K562 (cell line): ENCODE measurements around the gene TBXAS1. TPM values are rescaled to one million over a fixed set of nuclear protein-coding genes. Genes with fewer than 3 reads are reported as not detected.

ENCODE experiments used
- ATAC-seq: fragments of 200-7000 bp; cut with Tn5 transposase; 3 replicates; pipeline ENCODE4 v1.9.1; 2020; ENCODE audit warnings: moderate library complexity
- BruUV-seq: library from RNA; stranded (reverse); fragments of 400-500 nt; replicated peaks from 2 replicates; lab custom pipeline; 2021; lab: Mats Ljungman, UMichigan
- CTCF ChIA-PET: fragments of 300-600 bp; formaldehyde crosslinking; extraction: SDS; loops from one replicate; lab custom pipeline; 2021; ENCODE audit warnings: low intra/inter-chr PET ratio; lab: Yijun Ruan, JAX
- POLR2A ChIA-PET: fragments of 300-600, 350-650 bp; sonication (Branson Sonifier 250); formaldehyde crosslinking; extraction: SDS; loops from one replicate; lab custom pipeline; 2021; ENCODE audit warnings: antibody characterized with exemption, inconsistent platforms; lab: Yijun Ruan, JAX
- DNase-seq, 4 experiments: peaks; one replicate each; pipeline versions ENCODE4 v3.0.0 to v3.0.0-alpha.2; 2011 to 2018; ENCODE audit warnings: low spot score in 3 of 4, mixed read lengths in 3 of 4; ENCODE audit errors: extremely low read depth in 1 of 4
- FAIRE-seq: peaks from 2 replicates; lab custom pipeline; 2011; peaks lifted over from hg19 to GRCh38; lab: Jason Lieb, UNC
- H2AFZ ChIP-seq: 2 replicates; pipeline ENCODE4 v1.6.0; 2011; ENCODE audit warnings: low read depth, low read length, control low read depth, inconsistent platforms
- H3K27ac ChIP-seq: fragments of 200-600 bp; 3 replicates; pipeline ENCODE4 v1.8.0; 2011; ENCODE audit warnings: low read depth, mild to moderate bottlenecking, control low read depth, inconsistent platforms, low read length, moderate library complexity, mixed read lengths; ENCODE audit errors: extremely low read depth
- H3K27me3 ChIP-seq, 2 experiments: fragments of 300-600 bp in 1 of 2; 2 replicates in 1 of 2; 3 replicates in 1 of 2; pipeline versions ENCODE4 v1.6.0 to v1.8.0; 2011; ENCODE audit warnings: inconsistent platforms in 2 of 2, low read length in 2 of 2, mild to moderate bottlenecking in 1 of 2, mixed read lengths in 1 of 2, moderate library complexity in 1 of 2; ENCODE audit not compliant: control insufficient read depth in 2 of 2, insufficient read depth in 2 of 2
- H3K36me3 ChIP-seq: fragments of 300-600 bp; 3 replicates; pipeline ENCODE4 v1.8.0; 2011; ENCODE audit warnings: mild to moderate bottlenecking, low read length, inconsistent platforms; ENCODE audit not compliant: control insufficient read depth, insufficient read depth
- H3K4me1 ChIP-seq, 2 experiments: fragments of 200-600 bp in 1 of 2; replicated peaks in 1 of 2; 2 replicates in 1 of 2; 3 replicates in 1 of 2; pipeline versions ENCODE4 v1.5.1 to v1.8.0; 2011; ENCODE audit warnings: inconsistent platforms in 2 of 2, low read length in 2 of 2, mild to moderate bottlenecking in 1 of 2, mixed read lengths in 1 of 2, moderate library complexity in 1 of 2; ENCODE audit not compliant: control insufficient read depth in 2 of 2, insufficient read depth in 2 of 2
- H3K4me2 ChIP-seq: 2 replicates; pipeline ENCODE4 v1.6.1; 2011; ENCODE audit warnings: low read length, control low read depth, inconsistent platforms, mixed read lengths; ENCODE audit not compliant: insufficient read depth
- H3K4me3 ChIP-seq: fragments of 200-600 bp; sonication (generic), shearing (Covaris generic); 2 replicates; pipeline ENCODE4 v1.5.1; 2016; ENCODE audit warnings: control low read depth, inconsistent platforms
- H3K79me2 ChIP-seq: fragments of 200-600 bp; 3 replicates; pipeline ENCODE4 v1.8.0; 2011; ENCODE audit warnings: low read length, inconsistent platforms; ENCODE audit not compliant: control insufficient read depth, insufficient read depth
- H3K9ac ChIP-seq, 2 experiments: 2 replicates each; pipeline versions ENCODE4 v1.6.0 to v1.6.1; 2011; ENCODE audit warnings: low read depth in 2 of 2, low read length in 2 of 2, control low read depth in 1 of 2, inconsistent platforms in 1 of 2, mild to moderate bottlenecking in 1 of 2, mixed read lengths in 1 of 2; ENCODE audit not compliant: insufficient read depth in 1 of 2
- H3K9me1 ChIP-seq: one replicate; pipeline ENCODE4 v1.6.0; 2011; ENCODE audit warnings: inconsistent platforms, mild to moderate bottlenecking, low read length, moderate library complexity; ENCODE audit not compliant: control insufficient read depth, insufficient read depth
- H3K9me3 ChIP-seq: replicated peaks from 2 replicates; pipeline ENCODE4 v1.5.1; 2011; ENCODE audit warnings: low read depth, low read length, inconsistent platforms; ENCODE audit not compliant: control insufficient read depth, insufficient read depth
- H4K20me1 ChIP-seq: replicated peaks from 2 replicates; pipeline ENCODE4 v1.6.1; 2011; ENCODE audit warnings: low read length, inconsistent platforms, mixed read lengths; ENCODE audit not compliant: control insufficient read depth, insufficient read depth
- JUN ChIP-seq, 2 experiments: sonication (generic) in 1 of 2; formaldehyde crosslinking in 1 of 2; IDR thresholded peaks; 2 replicates each; pipeline versions ENCODE4 v1.6.1 to v1.8.0; 2012 to 2022; ENCODE audit warnings: borderline replicate concordance in 2 of 2, mild to moderate bottlenecking in 2 of 2, improper control_type of control experiment in 1 of 2, low read depth in 1 of 2, low read length in 1 of 2, missing genetic modification reagents in 1 of 2
- ZNF445 ChIP-seq: fragments of 250-450 bp; sonication (Bioruptor Pico); IDR thresholded peaks from 2 replicates; pipeline ENCODE4 v1.4.0; 2020; ENCODE audit warnings: low read depth, mild to moderate bottlenecking, moderate library complexity
- ZNF507 ChIP-seq: conservative IDR thresholded peaks from 2 replicates; pipeline ENCODE4 v1.6.1; 2017; ENCODE audit warnings: missing genetic modification characterization, missing compliant biosample characterization
- WGBS: fragments of 100-300 bp; shearing (Covaris generic); methylation state at CpG from one replicate; pipeline ENCODE4 v1.1.6; 2016; ENCODE audit warnings: low coverage, mixed read lengths; ENCODE audit not compliant: insufficient coverage; ENCODE audit errors: missing lambda C conversion rate; 5-methylcytosine and 5-hydroxymethylcytosine counted together
- in situ Hi-C: fragments of 300-500 bp; cut with MboI; formaldehyde crosslinking; loops from 4 replicates; pipeline ENCODE4 v1.15.0; 2018; ENCODE audit warnings: inconsistent platforms, mixed read lengths
- intact Hi-C: fragments of 100-400 bp; cut with micrococcal nuclease; formaldehyde crosslinking; loops from 2 replicates; pipeline ENCODE4 v1.14.2; 2022
- polyA plus RNA-seq, 8 experiments: library from polyadenylated mRNA; depleted of rRNA in 4 of 8; stranded (reverse) in 5 of 8; unstranded in 3 of 8; fragments of >200 nt; fragmentation: Nextera tagmentation in 2 of 8; fragmentation: Illumina TruSeq in 1 of 8; extraction: Ambion mirVana in 2 of 8; extraction: Trizol in 1 of 8; gene quantifications; 2 replicates each; pipeline versions ENCODE4 v1.2.1 to v1.2.3, GENCODE V29; 2011 to 2014; ENCODE audit warnings: inconsistent platforms in 1 of 8, missing spikeins in 1 of 8
- total RNA-seq, 7 experiments: library from RNA; depleted of rRNA in 6 of 7; stranded (reverse); fragments of >200 nt in 6 of 7; fragmentation: Illumina TruSeq in 2 of 7; extraction: Trizol in 2 of 7; gene quantifications; 2 replicates each; pipeline versions ENCODE4 v1.2.1 to v1.2.3, GENCODE V29; 2011 to 2021; ENCODE audit warnings: low replicate concordance in 1 of 7
- TF ChIP-seq, protein P1 (sequence below): sonication (generic); formaldehyde crosslinking; IDR thresholded peaks from 2 replicates; pipeline ENCODE4 v1.8.1; 2023; ENCODE audit warnings: mild to moderate bottlenecking, missing genetic modification reagents
- TF ChIP-seq, protein P2 (sequence below): sonication (generic); formaldehyde crosslinking; IDR thresholded peaks from 2 replicates; pipeline ENCODE4 v1.9.0; 2022; ENCODE audit warnings: mild to moderate bottlenecking, missing genetic modification reagents

The TBXAS1 gene
- total and polyA plus RNA-seq, 9 of the 15 experiments (the other 6 are each of a cell fraction or from before 2014, with no cell fraction given), result 1.1 to 8.3 (median 1.9) TPM

DNA sequence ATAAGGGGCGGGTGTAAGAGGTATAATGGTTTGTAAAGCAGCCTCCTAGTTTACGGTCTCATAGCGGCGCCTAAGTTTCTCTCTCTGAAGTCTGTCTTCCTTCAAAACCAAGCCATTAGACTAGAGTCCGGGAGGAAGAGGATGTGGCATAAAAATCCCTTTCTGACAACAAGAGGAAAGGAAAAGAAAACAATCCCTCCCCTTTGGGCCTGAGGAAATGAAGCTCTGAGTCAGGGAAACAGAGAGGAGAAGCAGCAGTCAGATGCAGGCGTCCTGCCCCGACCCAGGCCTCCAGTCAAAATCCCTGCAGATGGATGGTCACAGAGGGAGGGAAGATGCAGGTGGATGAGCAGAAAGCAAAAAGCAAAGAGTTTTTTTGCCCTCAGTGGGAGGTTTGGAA lies 210.0 kb downstream of the TBXAS1 start (continued):
- TF ChIP-seq, protein P1, sequence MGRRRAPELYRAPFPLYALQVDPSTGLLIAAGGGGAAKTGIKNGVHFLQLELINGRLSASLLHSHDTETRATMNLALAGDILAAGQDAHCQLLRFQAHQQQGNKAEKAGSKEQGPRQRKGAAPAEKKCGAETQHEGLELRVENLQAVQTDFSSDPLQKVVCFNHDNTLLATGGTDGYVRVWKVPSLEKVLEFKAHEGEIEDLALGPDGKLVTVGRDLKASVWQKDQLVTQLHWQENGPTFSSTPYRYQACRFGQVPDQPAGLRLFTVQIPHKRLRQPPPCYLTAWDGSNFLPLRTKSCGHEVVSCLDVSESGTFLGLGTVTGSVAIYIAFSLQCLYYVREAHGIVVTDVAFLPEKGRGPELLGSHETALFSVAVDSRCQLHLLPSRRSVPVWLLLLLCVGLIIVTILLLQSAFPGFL (CRISPR knock-in tag), result no peak

DNA sequence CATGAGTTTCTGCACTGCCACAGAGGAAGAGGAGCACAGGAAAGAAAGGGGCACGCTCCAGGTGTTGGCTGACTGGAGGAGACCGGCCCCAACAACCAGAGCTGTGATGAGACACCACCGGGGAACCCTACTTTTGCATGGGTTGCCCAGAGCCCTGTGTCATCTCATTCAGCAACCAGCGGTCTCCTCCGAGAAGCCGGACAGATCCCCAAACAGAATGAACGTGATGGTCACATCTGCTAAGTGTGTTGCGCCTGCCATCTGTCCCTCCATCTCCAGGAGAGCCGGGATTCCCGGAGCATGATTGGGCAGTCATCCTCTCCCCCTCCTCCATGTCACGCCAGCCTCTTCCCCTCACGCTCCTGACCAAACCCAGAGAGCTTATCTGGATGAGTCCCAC lies 210.8 kb downstream of the TBXAS1 start:
- H3K9me1 ChIP-seq, result no peaks in the 10 kb centered on the region
- H3K4me1 ChIP-seq, result no peaks in the 10 kb centered on the region
- in situ Hi-C loops, result no loop called here
- no TSS peak for BruUV-seq
- no peaks in the 10 kb centered on the region for H3K27me3 ChIP-seq
- TF ChIP-seq, protein P2, sequence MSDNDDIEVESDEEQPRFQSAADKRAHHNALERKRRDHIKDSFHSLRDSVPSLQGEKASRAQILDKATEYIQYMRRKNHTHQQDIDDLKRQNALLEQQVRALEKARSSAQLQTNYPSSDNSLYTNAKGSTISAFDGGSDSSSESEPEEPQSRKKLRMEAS (CRISPR knock-in tag), result peak; percentile 7; the same call in 1 of the 2 replicates
- TF ChIP-seq ZNF507 (tag), result no peak
- no peak for TF ChIP-seq ZNF445 (CRISPR knock-in tag)
- no peak for TF ChIP-seq JUN (IDR thresholded peaks at IDR 0.05; ENCODE audit: borderline replicate concordance, low read depth, low read length)
- TF ChIP-seq JUN (CRISPR knock-in tag; IDR thresholded peaks at IDR 0.05; ENCODE audit: borderline replicate concordance), result 0 out of 2 replicates have a peak, but pooled peaks have one; percentile 22
- DNase-seq (no peak), ATAC-seq (no peak), FAIRE-seq (no peak)
- no peak overlapping the region for H3K4me2 ChIP-seq
- 71% methylated on average over 12 of the region's 12 CpGs for WGBS
- H3K9ac ChIP-seq, result 0 out of 4 replicates have a peak overlapping the region, but pooled peaks of 1 of the 2 experiments have one; percentile 16
- no peaks in the 10 kb centered on the region for H4K20me1 ChIP-seq
- peaks cover 34% of the 10 kb centered on the region for H3K36me3 ChIP-seq
- ChIA-PET CTCF (no interaction called here), POLR2A (no interaction called here)
- H3K4me3 ChIP-seq, result no peak overlapping the region
- H2AFZ ChIP-seq, result no peak overlapping the region
- intact Hi-C loops, result no loop called here
- H3K79me2 ChIP-seq, result no peaks in the 10 kb centered on the region
- no peaks in the 10 kb centered on the region for H3K9me3 ChIP-seq
- H3K27ac ChIP-seq, result no peak overlapping the region
